PC-3 (cell line): Measurements from ENCODE around the gene TMOD2. TPM values are rescaled to one million over a fixed set of nuclear protein-coding genes. Genes with fewer than 3 reads are reported as not detected.

ENCODE experiments used
- ATAC-seq: fragments of 200-7000 bp; cut with Tn5 transposase; 2 replicates; pipeline ENCODE4 v1.9.1; 2020; ENCODE audit warnings: mild to moderate bottlenecking, moderate library complexity
- BruUV-seq: library from RNA; stranded (reverse); fragments of 400-500 nt; replicated peaks from 2 replicates; lab custom pipeline; 2021; lab: Mats Ljungman, UMichigan
- CTCF ChIA-PET: fragments of 300-600 bp; sonication (Branson Sonifier 250); formaldehyde crosslinking; loops from one replicate; lab custom pipeline; 2022; ENCODE audit warnings: antibody characterized with exemption; lab: Charles Lee
- POLR2A ChIA-PET: fragments of 300-600 bp; sonication (Branson Sonifier 250); formaldehyde crosslinking; loops from one replicate; lab custom pipeline; 2022; ENCODE audit warnings: antibody characterized with exemption; ENCODE audit not compliant: unreplicated experiment; lab: Charles Lee
- DNase-seq: peaks from one replicate; pipeline ENCODE4 v3.0.0-alpha.2; 2015
- H2AFZ ChIP-seq: fragments of 300-600 bp; sonication (generic); 2 replicates; pipeline ENCODE4 v1.6.0; 2016; ENCODE audit warnings: antibody characterized with exemption, low read length
- H3F3A ChIP-seq: fragments of 300-600 bp; sonication (generic); one replicate; pipeline ENCODE4 v1.6.0; 2017; ENCODE audit warnings: antibody characterized with exemption, low read length, control low read depth, mild to moderate bottlenecking; ENCODE audit not compliant: unreplicated experiment
- H3K27ac ChIP-seq: fragments of 300-600 bp; sonication (generic); 2 replicates; pipeline ENCODE4 v1.5.1; 2016; ENCODE audit warnings: mild to moderate bottlenecking, low read length
- H3K27me3 ChIP-seq: fragments of 300-600 bp; sonication (generic); 2 replicates; pipeline ENCODE4 v1.6.1; 2016; ENCODE audit warnings: low read length, mixed read lengths
- H3K36me3 ChIP-seq: fragments of 300-600 bp; sonication (generic); 2 replicates; pipeline ENCODE4 v1.6.1; 2016; ENCODE audit warnings: low read depth, mixed run types, low read length, mixed read lengths
- H3K4me1 ChIP-seq: fragments of 300-600 bp; sonication (generic); 2 replicates; pipeline ENCODE4 v1.5.1; 2016; ENCODE audit warnings: low read length; ENCODE audit not compliant: insufficient read depth
- H3K4me2 ChIP-seq: fragments of 300-600 bp; sonication (generic); 2 replicates; pipeline ENCODE4 v1.6.0; 2016; ENCODE audit warnings: low read length
- H3K4me3 ChIP-seq: fragments of 300-600 bp; sonication (generic); 2 replicates; pipeline ENCODE4 v1.5.1; 2016; ENCODE audit warnings: mild to moderate bottlenecking, low read length, mixed read lengths
- H3K79me2 ChIP-seq: fragments of 300-600 bp; sonication (generic); 2 replicates; pipeline ENCODE4 v1.6.1; 2017; ENCODE audit warnings: low read length, mixed read lengths
- H3K9ac ChIP-seq: fragments of 300-600 bp; sonication (generic); 2 replicates; pipeline ENCODE4 v1.6.0; 2016; ENCODE audit warnings: mild to moderate bottlenecking, low read length
- H3K9me2 ChIP-seq: fragments of 300-600 bp; sonication (generic); replicated peaks from 2 replicates; pipeline ENCODE4 v1.6.1; 2016; ENCODE audit warnings: mixed run types, low read length, mixed read lengths
- H3K9me3 ChIP-seq: fragments of 300-600 bp; sonication (generic); 2 replicates; pipeline ENCODE4 v1.6.1; 2016; ENCODE audit warnings: low read length, mixed read lengths
- H4K20me1 ChIP-seq: fragments of 300-600 bp; sonication (generic); 2 replicates; pipeline ENCODE4 v1.6.1; 2016; ENCODE audit warnings: low read length, mixed read lengths
- EZH2 ChIP-seq: fragments of 300-600 bp; sonication (generic); IDR thresholded peaks from one replicate; pipeline ENCODE4 v1.6.1; 2017; ENCODE audit warnings: antibody characterized with exemption, mild to moderate bottlenecking, low read length; ENCODE audit not compliant: unreplicated experiment
- EZH2phosphoT487 ChIP-seq: fragments of 300-600 bp; sonication (generic); IDR thresholded peaks from 2 replicates; pipeline ENCODE4 v1.6.1; 2018; ENCODE audit warnings: mild to moderate bottlenecking, antibody characterized with exemption, low read length, borderline replicate concordance
- intact Hi-C: fragments of 100-400 bp; cut with micrococcal nuclease; formaldehyde crosslinking; loops from 2 replicates; pipeline ENCODE4 v1.9.0; 2023
- total RNA-seq: library from RNA; depleted of rRNA; stranded (reverse); fragments of >200 nt; gene quantifications from 2 replicates; pipeline ENCODE4 v1.2.3, GENCODE V29; 2014
- TF ChIP-seq, protein P1 (sequence below): fragments of 300-600 bp; sonication (generic); conservative IDR thresholded peaks from 2 replicates; pipeline ENCODE4 v1.5.1; 2017; ENCODE audit warnings: antibody characterized with exemption, low read depth, mild to moderate bottlenecking, low read length

The TMOD2 gene
- total RNA-seq, 1 experiment from 2014 or later, result 0.95 TPM

GRCh38 chr15:51801391-51801835 lies 50.0 kb downstream of the TMOD2 start:
- DNase-seq (peak; percentile 49), ATAC-seq (peak; percentile 60; the same call in 1 of the 2 replicates)
- Histone ChIP-seq H3K4me2 (no peak overlapping the region), H3K27ac (no peak overlapping the region), H3K9me3 (no peaks in the 10 kb centered on the region), H3K79me2 (no peaks in the 10 kb centered on the region), H3K4me1 (peaks cover 11% of the 10 kb centered on the region), H3K9ac (no peak overlapping the region), H2AFZ (no peak overlapping the region), H4K20me1 (no peaks in the 10 kb centered on the region), H3K9me2 (no peaks in the 10 kb centered on the region), H3K36me3 (no peaks in the 10 kb centered on the region), H3F3A (no peaks in the 10 kb centered on the region), H3K4me3 (no peak overlapping the region), H3K27me3 (no peaks in the 10 kb centered on the region)
- TF ChIP-seq, protein P1, sequence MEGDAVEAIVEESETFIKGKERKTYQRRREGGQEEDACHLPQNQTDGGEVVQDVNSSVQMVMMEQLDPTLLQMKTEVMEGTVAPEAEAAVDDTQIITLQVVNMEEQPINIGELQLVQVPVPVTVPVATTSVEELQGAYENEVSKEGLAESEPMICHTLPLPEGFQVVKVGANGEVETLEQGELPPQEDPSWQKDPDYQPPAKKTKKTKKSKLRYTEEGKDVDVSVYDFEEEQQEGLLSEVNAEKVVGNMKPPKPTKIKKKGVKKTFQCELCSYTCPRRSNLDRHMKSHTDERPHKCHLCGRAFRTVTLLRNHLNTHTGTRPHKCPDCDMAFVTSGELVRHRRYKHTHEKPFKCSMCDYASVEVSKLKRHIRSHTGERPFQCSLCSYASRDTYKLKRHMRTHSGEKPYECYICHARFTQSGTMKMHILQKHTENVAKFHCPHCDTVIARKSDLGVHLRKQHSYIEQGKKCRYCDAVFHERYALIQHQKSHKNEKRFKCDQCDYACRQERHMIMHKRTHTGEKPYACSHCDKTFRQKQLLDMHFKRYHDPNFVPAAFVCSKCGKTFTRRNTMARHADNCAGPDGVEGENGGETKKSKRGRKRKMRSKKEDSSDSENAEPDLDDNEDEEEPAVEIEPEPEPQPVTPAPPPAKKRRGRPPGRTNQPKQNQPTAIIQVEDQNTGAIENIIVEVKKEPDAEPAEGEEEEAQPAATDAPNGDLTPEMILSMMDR, result peak; percentile 67
- no peak for TF ChIP-seq EZH2phosphoT487
- CTCF ChIA-PET, result no interaction called here
- POLR2A ChIA-PET, result no interaction called here
- intact Hi-C loops, result no loop called here
- no TSS peak for BruUV-seq

DNA sequence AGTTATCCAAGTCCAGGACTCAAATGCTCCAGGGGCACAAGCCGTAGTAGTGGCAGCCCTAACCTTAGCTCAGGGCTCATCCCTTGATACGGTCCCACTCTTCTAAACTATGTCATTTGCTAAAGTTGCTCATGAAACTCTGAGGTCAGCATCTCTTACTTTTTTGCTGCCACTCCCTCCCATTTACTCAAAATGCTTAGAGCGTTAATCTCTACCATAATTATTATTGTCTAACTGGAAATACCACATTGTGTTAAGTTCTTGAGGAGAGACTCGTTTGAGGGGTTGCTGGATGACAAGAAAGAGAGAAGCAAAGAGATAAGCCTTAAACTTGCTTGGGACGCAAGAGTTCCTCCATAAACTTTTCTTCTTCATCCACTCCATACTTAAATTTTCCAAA lies 51.2 kb downstream of the TMOD2 start:
- Histone ChIP-seq H2AFZ (no peak overlapping the region), H3K27me3 (no peaks in the 10 kb centered on the region), H3K9ac (no peak overlapping the region), H4K20me1 (no peaks in the 10 kb centered on the region), H3K4me1 (no peaks in the 10 kb centered on the region), H3K36me3 (no peaks in the 10 kb centered on the region), H3K27ac (no peak overlapping the region), H3K79me2 (no peaks in the 10 kb centered on the region), H3F3A (no peaks in the 10 kb centered on the region), H3K9me3 (no peaks in the 10 kb centered on the region), H3K9me2 (no peaks in the 10 kb centered on the region), H3K4me2 (no peak overlapping the region), H3K4me3 (no peak overlapping the region)
- intact Hi-C loops, result no loop called here
- POLR2A ChIA-PET, result no interaction called here
- DNase-seq (no peak), ATAC-seq (no peak)
- TF ChIP-seq, protein P1, result no peak
- TF ChIP-seq EZH2phosphoT487 (no peak), EZH2 (no peak)
- BruUV-seq, result no TSS peak
- CTCF ChIA-PET, result no interaction called here

- Histone ChIP-seq H3K4me1 (no peaks in the 10 kb centered on the region), H3K9ac (no peak overlapping the region), H3K79me2 (no peaks in the 10 kb centered on the region), H3F3A (no peaks in the 10 kb centered on the region), H3K4me2 (no peak overlapping the region), H4K20me1 (no peaks in the 10 kb centered on the region), H3K27ac (no peak overlapping the region), H3K9me2 (no peaks in the 10 kb centered on the region), H3K27me3 (no peaks in the 10 kb centered on the region), H3K4me3 (no peak overlapping the region), H3K9me3 (no peaks in the 10 kb centered on the region), H2AFZ (no peak overlapping the region), H3K36me3 (no peaks in the 10 kb centered on the region)
- TF ChIP-seq, protein P1, result no peak
- TF ChIP-seq EZH2 (no peak), EZH2phosphoT487 (no peak)
- no TSS peak for BruUV-seq
- peak; percentile 31; the same call in 1 of the 2 replicates for ATAC-seq
- DNase-seq, result peak; percentile 37
- CTCF ChIA-PET, result no interaction called here
- POLR2A ChIA-PET, result no interaction called here
- intact Hi-C loops, result no loop called here
Observed at GRCh38 chr15:51803965-51804364, 52.6 kb downstream of the TMOD2 start.
